HG03571 (cell line): ENCODE results near the gene BTF3.
"Not testable (repeated sequence)": the region's sequence is repeated elsewhere in the genome, so short reads cannot be mapped to it uniquely, and the experiment has no call there.

Source experiments
- ATAC-seq: cut with Tn5 transposase; IDR thresholded peaks from one replicate; pipeline ENCODE4 v1.9.1; 2021; ENCODE audit not compliant: unreplicated experiment

The BTF3 gene

DNA sequence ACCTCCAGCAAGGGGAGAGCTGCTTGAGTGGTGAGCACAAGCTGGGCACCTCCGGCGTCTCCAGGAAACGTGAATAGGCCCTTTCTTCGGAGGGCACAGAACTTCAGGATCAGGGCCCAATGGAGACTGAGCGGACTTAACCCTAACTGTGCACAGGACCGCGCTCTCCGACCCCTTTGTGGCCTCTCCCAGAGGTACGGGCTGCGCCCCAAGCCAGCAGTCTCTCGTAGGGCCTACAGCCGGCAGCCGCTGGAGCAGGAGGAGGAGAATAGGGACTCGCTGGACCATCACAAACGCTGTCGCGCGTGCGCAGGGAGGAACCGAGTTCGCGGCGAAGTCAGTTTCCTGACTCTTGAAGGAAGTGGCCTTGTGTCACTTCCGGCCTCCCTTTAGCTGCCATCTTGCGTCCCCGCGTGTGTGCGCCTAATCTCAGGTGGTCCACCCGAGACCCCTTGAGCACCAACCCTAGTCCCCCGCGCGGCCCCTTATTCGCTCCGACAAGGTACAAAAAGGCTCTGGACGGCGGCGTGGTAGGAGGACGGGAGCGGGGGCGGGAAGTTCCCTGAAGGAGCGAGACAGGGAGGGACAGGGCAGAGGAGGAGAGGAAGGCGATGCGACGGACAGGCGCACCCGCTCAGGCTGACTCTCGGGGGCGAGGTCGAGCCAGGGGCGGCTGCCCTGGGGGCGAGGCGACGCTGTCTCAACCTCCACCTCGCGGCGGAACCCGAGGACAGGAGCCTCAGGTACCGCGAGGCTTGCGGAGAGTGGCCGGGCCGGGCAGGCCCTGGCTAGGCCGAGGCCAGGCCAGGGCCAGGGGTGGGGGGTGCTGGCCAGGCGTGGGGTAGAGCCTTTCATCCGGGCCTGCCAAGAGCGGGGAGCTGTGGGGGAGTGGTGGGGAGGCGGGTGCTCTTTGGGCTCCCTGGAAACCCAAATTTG, at the start of gene BTF3:
BTF3 (plus strand) TSS at position 386 of the 936 bp plus-strand sequence; CDS start at position 612, 226 bp downstream.
- peak; percentile 98 for ATAC-seq

DNA sequence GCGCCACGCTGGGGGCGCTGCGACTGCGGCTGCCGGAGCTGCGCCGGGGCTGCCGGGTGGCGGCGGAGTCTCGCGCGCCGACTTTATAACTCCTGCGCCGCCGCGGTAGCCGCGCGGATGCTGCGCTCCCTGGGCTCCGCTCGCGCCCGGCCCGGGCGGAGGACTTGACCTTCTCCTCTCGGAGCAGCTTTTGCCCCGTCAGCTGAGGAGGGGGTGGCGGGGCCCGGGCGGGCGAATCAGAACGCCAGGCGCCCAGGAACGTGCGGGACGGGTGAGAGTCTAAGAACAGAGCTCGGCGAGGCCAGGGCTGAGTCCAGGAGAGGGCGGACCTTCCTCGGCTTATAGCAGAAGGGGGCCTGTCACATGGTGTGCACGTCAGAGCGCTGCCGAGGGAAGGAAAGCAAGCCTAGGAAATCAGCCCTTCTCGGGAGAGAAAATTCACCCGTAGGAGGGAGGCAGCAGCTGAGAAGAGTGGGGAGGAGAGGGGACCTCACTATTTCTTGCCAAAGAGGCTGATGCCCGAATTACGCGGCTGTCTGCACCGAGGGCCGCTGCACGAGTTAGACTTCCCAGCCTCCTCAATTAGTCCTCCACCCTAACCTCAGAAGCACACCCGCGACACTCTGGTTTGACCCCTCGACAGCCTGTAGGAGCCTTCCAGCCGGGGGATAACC, 49.6 kb upstream of the BTF3 start, which contains the start of gene FOXD1:
FOXD1 (minus strand) TSS at position 315 of the 674 bp plus-strand sequence. CDS start 415 bp downstream, outside the sequence.
- no peak for ATAC-seq

DNA sequence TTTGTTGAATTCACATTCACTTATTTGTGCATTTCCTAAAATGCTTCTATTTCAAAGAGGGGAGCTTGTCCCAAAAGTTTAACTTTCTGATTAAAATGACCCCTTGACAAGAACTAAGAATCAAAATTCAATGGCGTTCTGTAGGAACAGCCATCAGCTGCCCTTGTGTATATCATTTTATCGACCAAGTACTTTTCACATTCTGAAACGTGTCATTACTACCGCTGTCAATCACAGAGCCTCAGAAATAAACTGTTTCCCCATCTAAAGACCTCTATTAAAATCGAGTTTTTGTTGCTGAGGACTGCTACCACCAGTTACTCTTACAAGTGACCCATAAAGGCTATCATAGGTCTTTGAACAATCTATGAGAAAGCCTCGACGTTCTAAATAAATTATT, 48.1 kb upstream of the BTF3 start:
- ATAC-seq = no peak

DNA sequence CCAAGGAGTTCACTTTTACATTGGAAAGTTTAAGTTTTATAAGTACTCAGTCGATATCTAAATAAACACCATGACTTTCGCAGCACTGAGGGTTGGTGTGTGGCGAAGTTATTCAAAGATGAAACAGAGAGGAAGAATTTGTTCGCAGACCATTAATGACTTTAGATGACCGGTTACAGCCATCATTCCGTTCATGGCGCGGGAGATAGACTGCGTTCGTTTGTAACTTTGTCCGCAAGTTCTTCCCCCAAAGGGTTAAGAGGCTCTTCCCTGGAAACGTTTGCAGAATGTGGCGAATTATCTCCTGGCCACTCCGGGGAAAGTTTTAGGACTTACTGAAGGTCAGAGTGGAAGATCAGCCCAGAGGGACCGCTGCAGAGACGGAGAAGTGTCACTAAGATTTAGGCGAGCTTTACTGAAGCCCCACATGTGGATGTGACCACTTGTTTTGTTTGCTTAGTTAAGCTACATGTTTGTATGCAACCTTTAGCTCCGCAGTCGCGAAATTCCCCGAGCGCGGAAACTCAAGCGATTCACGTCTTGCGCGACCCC, 47.5 kb upstream of the BTF3 start:
- ATAC-seq = no peak

DNA sequence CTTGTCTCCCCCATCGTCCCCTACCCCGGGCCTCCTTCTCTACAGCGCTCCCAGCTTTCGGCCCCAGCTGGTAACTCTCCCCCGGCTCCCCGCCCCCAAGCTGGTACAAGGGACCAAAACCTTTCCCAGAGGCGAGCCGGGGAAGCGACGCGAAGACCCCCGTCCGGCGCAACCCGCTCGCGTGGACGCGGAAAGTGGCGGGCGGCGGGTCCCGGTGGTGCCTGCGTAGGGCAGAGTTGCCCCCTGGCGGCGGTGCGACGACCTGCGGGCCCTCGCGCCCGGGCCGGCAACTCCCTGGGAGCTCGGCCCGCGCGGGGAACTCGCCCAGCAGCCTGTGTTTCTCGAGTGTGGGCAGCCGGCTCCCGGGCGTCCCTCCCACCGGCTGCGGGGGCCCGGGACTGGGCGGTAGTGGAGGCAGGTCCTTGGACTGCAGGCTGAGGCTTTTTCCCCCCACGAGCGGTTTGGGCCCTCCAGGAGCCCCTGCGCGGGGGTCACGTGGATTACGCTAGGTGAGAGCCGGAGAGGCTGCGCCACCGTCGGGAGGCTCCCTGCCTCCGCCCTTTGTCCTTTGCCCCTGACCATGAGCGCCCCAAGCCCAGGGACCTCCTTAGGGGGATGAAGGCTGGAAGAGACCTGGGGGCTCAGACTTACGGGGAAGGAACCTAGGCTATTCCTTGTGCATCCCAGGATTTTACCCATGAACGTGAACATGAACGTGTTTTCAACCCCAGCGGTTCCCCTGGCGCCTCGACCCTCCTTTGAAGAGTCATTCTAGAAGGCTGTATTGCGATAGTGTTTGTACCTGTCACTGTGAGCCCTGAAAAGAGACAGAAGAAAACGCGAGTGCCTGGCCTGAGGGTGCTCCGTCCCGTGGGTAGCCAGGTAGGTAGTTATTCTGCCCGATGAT, 46.8 kb upstream of the BTF3 start:
- ATAC-seq = no peak

DNA sequence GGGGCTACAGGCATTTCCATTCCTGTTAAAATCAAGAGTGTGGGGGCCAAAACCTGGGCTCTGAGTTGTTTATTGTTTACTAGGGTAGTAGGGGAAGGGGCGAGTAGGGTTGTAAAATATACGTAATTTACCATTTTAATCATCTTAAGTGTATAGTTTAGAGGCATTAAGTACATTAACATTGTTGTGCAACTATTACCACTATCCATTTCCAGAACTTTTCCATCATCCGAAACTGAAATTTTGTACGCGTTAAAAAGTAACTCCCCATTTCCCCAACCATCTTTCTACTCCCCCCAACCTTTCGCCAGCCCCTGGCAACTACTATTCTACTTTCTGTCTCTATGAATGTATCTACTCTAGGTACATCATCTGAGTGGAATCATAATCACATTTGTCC, 46.0 kb upstream of the BTF3 start:
- ATAC-seq = no peak

DNA sequence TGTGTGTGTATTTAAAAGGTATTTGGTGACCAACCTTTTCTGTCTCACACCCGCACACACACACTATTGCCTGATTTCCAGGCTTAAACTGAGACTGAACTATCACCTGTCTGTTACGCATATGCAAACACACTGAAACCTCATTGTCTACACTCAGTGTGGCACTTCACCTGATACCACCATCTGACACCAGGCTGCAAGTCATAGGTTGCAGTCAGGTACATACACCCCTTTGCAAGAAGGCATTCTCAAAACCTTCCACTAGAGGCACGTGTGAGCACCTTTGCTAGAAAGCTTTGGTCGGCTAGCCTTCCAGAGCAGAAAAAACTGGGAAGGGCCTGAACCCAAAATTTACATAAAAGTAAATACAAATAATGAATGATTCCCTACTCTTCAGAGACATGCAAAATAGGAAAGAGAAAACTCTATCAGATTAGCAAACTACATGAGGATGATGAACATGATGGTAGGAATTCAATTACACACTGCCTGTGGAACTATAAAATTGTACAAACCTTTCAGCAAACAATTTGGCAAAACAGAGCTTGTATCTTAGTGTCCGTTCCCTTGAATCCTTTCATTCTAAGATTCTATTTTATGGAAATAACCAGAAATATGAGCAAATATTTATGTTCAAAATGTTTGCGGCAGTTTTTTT, 43.7 kb upstream of the BTF3 start:
- no peak for ATAC-seq

DNA sequence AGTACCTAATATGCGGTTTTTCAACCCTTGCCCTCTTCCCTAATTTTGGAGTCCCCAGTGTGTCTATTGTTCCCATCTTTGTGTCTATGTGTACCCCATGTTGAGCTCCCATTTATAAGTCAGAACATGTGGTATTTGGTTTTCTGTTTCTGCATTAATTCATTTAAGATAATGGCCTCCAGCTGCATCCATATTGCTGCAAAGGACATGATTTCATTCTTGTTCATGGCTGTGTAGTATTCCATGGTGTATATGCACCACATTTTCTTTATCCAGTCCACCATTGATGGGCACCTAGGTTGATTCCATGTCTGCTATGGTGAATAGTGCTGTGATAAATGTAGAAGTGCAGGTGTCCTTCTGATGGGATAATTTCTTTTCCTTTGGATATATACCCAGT, 41.8 kb upstream of the BTF3 start:
- ATAC-seq = not testable (repeated sequence)

DNA sequence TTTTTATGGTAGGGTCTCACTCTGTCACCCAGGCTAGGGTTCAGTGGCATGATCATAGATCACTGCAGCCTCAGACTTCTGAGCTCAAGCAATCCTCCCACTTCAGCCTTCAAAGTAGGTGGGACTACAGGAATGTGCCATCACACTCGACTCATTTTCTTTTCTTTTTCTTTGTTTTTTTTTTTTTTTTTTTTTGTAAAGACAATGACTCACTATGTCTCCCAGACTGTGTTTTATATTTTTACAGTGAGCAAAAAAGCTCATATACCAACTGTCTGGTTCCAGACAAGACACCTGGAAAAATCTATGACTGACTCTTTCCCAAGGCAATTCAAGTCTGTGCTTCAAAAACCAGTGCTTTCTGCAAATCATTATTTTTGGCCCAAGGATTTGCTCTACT, 38.9 kb upstream of the BTF3 start:
- no peak for ATAC-seq

DNA sequence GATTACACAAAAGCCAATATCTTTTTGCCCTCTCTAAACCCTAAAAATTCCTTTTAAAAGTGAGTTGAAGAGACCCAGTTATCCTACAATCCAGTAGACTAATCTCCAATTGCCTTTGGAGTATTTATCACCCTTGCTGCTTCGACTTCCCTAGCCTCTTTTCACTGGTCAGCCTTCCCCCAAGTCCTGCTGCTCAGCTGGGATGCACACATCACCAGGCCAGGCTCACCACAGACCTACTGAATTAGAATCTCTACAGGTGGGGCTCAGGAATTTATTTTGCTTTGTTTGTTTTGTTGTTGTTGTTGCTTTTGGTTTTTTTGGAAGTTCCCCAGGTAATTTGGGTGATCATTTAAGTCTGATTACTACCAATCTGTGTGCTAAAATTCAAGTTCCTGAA, 38.1 kb upstream of the BTF3 start:
- no peak for ATAC-seq

DNA sequence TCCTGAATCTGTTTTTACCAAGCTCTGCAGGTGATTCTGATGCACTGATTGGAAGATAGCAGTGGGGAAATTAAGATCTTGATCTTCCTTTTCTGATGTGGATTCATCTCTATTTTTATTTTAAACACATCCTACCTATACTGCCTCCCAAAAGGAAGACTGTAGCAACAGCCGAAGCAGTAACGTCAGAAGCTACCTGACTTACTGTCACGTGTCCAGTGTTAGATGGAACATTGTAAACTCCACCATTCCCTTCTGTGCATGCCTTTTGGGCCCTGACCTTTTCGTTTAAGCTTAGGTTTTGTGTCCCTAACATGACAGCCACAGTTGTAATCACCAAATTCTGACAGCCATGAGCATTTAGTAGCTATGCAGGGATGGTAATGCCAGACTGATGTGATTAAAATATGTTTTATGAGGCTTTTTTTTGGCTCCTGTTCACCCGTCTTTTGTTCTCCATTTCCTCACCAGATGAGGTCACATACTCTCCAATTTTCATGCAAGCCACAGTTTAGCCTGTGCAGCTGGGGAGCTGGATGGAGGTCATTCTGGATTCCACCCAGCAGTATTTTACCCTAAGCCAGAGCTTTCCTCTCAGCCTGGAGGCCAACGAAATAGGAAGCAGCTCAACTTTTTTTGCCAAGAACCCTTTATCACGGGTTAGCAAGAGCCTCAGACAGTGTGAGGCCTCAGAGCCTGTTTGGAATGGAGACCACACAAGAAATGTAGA, 34.1 kb upstream of the BTF3 start:
- ATAC-seq = no peak

DNA sequence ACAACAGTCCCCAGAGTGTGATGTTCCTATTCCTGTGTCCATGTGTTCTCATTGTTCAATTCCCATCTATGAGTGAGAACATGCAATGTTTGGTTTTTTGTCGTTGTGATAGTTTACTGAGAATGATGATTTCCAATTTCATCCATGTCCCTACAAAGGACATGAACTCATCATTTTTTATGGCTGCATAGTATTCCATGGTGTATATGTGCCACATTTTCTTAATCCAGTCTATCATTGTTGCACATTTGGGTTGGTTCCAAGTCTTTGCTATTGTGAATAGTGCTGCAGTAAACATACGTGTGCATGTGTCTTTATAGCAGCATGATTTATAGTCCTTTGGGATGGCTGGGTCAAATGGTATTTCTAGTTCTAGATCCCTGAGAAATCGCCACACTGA, 29.6 kb upstream of the BTF3 start:
- not testable (repeated sequence) for ATAC-seq

DNA sequence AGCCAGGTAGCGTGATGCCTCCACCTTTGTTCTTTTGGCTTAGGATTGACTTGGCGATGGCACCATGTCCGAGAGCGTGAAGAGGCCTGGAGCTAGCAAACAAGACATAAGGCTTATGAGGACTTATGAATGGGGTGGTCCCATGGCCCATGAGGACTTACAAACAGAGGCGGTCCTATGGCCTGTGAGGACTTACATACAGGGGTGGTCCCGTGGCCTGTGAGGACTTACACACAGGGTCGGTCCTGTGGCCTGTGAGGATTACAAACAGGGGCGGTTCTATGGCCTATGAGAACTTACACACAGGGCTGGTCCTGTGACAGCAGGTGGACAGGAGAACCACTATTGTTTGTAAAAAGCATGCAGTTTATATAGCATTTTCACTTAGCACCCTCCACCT, 28.4 kb upstream of the BTF3 start:
- ATAC-seq = no peak

DNA sequence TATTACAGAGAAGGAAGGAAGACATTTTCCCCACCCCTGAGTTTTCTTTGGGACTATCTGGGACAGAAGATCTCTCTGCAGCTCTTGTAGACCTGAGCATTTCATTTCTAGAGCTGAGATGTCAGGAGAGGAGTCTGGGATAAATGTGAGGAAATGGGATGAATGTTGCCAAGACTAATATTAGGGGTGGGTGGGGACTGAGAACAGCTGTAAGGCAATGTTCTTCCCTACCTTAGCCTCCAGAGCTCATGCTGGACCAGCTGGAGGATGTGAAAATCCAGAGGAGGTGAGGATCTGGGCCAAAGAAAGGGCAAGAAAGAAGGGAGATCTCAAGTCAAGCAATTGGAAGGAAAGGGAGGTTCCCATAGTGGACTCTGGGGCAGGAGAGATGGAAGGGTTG, 26.6 kb upstream of the BTF3 start:
- ATAC-seq = no peak

DNA sequence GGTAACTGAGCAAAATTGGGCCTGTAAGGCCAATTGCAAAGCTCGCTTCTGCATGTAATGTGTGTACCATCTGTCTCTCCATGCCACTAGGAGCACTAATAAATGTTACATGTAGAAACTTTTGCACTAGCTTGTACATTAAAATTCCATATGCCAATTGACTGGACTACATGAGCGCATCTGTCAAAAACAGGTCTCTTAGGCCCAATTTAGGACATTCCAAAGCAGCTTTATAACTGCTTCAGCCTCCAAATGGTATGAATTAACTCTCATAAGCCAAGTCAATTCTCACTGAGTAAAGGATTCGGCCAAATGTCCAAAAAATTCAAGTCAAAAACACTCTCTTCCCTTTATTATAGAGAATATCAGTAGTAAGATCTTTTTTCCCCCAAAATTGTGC, 26.1 kb upstream of the BTF3 start:
- no peak for ATAC-seq

DNA sequence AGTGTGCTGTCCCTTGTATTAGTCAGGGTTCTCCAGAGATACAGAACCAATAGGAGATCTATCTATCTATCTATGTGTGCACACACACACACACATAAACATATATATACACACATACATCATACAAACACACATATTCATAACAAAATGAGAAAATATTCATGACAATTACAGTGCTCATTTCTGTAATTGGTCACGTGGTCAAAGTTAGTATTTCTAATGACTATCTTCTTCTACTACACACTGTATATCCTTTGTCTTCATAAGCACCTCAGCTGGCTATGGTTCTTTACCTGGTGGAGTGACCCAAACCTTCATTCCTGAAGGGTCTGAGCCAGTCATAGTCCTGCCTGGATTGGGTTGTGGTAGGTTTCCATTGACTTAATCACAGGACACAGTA, 17.7 kb upstream of the BTF3 start:
- no peak for ATAC-seq

DNA sequence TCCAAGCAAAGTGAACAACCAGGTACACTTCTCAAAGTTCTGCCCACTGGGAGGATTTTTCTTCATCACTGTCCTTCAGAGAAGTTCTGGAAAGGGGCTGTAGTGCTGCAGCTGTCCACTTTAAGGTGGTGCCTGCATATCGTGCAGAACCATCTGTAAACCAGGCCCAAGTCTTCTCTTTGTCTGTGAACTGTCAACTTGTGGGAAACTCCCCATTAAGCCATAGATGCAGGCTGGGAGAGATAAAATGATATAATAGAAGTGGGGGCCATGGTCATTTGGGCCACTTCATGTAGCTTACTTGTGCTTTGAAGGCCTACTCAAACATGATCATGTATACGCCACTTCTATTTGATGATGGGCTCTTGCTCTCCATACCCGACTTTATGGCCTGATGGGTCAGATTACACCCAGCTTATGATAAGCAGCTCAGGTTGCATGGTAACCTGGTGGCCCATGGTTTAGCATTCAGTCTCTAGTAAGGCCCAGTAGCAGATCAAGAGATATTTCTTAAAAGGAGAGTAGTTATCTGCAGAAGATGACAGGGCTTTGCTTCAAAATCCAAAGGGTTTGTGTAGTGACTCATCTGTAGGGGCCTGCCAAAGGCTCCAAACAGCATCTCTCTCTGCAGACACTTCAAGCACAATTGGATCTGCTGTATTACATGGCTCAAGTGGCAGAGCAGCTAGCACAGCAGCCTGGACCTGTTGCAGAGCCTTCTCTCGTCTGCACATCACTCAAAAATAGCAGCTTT, 15.7 kb upstream of the BTF3 start:
- ATAC-seq = no peak

DNA sequence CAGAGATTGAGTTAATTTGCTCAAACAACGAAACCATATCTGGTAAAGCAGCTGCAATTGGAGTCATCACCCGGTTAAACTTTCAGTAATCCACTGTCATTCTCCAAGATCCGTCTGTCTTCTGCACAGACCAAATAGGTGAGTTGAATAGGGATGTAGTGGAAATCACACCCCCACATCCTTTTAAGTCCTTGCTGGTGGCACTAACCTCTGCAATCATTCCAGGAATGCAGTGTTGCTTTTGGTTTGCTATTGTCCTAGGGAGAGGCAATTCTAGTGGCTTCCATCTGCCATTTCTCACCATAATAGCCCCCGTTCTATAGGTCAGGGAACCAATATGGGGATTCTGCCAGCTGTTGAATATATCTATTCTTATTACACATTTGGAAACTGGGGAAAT, 14.6 kb upstream of the BTF3 start:
- ATAC-seq = no peak

DNA sequence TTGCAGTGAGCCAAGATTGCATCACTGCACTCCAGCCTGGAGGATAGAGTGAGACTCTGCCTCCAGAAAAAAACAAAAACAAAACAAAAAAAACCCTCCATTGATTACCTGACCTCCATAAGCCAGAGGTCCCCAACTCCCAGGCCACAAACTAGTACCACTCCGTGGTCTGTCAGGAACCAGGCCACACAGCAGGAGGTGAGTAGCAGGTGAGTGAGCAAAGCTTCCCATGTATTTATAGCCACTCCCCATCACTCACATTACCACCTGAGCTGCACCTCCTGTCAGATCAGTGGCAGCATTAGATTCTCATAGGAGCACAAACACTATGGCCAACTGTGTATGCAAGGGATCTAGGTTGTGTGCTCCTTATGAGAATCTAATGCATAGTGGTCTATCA, 13.7 kb upstream of the BTF3 start:
- ATAC-seq = no peak
